Esophagus squamous epithelium (tissue), 4 donors: Measurements from ENCODE around the gene NMNAT2.

Experiments
- CTCF ChIP-seq, 6 experiments: fragments of 450-650 bp in 4 of 6; fragments of 200-600 bp in 2 of 6; sonication (generic) in 2 of 6; IDR thresholded peaks; one replicate each; pipeline ENCODE4 v1.5.1; 2016 to 2019; ENCODE audit warnings: antibody characterized with exemption in 6 of 6, mild to moderate bottlenecking in 4 of 6, moderate library complexity in 4 of 6
- POLR2A ChIP-seq, 4 donors: fragments of 450-650 bp; IDR thresholded peaks; one replicate each; pipeline ENCODE4 v1.6.1; 2017; ENCODE audit warnings: antibody characterized with exemption in 4 of 4, mild to moderate bottlenecking in 4 of 4, moderate library complexity in 3 of 4

- TF ChIP-seq POLR2A (IDR thresholded peaks at IDR 0.05) = no peak
- no peak for TF ChIP-seq CTCF (IDR thresholded peaks at IDR 0.05)
These were observed 5.4 kb upstream of the NMNAT2 start for GRCh38 chr1:183423541-183423940.
